B cell (primary cell): ENCODE results near the gene RAI14.

ENCODE experiments used
- EZH2 ChIP-seq: IDR thresholded peaks from 2 replicates; pipeline ENCODE4 v1.6.1; 2012; ENCODE audit warnings: borderline replicate concordance, low read depth, mild to moderate bottlenecking, moderate library complexity, low read length; ENCODE audit not compliant: insufficient read depth, poor library complexity, severe bottlenecking
- TF ChIP-seq, protein P1 (sequence below): fragments of 200-600 bp; IDR thresholded peaks from one replicate; pipeline ENCODE4 v1.8.0; 2022; ENCODE audit warnings: antibody characterized with exemption, mild to moderate bottlenecking

DNA sequence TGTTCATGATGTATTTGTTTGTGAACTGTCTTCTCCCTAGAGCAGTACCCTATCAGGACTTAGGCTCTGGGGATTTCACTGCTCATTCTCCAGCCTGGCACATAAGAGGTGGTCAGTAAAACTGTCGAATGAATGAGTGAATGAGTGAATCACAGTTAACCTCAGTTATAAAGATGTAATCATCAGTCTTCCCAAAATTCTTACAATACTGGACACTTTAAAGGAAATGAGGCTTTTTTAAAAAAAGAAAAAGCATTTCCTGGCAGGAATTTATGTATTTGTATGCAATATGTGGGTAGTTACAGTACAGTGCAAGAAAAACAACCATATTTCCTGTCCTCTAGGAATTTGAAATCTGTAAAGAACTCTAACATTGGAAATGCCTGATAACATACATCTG is 59.6 kb downstream of the RAI14 start:
- TF ChIP-seq, protein P1, sequence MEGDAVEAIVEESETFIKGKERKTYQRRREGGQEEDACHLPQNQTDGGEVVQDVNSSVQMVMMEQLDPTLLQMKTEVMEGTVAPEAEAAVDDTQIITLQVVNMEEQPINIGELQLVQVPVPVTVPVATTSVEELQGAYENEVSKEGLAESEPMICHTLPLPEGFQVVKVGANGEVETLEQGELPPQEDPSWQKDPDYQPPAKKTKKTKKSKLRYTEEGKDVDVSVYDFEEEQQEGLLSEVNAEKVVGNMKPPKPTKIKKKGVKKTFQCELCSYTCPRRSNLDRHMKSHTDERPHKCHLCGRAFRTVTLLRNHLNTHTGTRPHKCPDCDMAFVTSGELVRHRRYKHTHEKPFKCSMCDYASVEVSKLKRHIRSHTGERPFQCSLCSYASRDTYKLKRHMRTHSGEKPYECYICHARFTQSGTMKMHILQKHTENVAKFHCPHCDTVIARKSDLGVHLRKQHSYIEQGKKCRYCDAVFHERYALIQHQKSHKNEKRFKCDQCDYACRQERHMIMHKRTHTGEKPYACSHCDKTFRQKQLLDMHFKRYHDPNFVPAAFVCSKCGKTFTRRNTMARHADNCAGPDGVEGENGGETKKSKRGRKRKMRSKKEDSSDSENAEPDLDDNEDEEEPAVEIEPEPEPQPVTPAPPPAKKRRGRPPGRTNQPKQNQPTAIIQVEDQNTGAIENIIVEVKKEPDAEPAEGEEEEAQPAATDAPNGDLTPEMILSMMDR, result no peak
- no peak for TF ChIP-seq EZH2
